Thyroid gland (tissue), 4 donors: ENCODE data around the gene PRSS12. TPM values are rescaled to one million over a fixed set of nuclear protein-coding genes. Genes with fewer than 3 reads are reported as not detected.
A peak's percentile ranks its signal among the peaks of the same experiment; 100 is the strongest.

Experiments used
- DNase-seq, 2 donors: peaks; one replicate each; pipeline ENCODE4 v3.0.0-alpha.2; 2019
- H3K27ac ChIP-seq, 3 donors: fragments of 200-600 bp; sonication (generic); 1 replicate in 2 of 3; 2 replicates in 1 of 3; pipeline ENCODE4 v1.5.1; 2016 to 2019; ENCODE audit warnings: mild to moderate bottlenecking in 1 of 3, moderate library complexity in 1 of 3
- H3K27me3 ChIP-seq: fragments of 200-600 bp; sonication (generic); one replicate; pipeline ENCODE4 v1.5.1; 2019
- H3K36me3 ChIP-seq, 2 donors: fragments of 200-600 bp; sonication (generic); one replicate each; pipeline ENCODE4 v1.5.1; 2016 to 2019
- H3K4me1 ChIP-seq, 2 donors: fragments of 200-600 bp; sonication (generic); one replicate each; pipeline ENCODE4 v1.5.1; 2017 to 2019
- H3K4me3 ChIP-seq, 3 donors: fragments of 200-600 bp; sonication (generic); replicated peaks in 1 of 3; 1 replicate in 2 of 3; 2 replicates in 1 of 3; pipeline ENCODE4 v1.5.1; 2016; ENCODE audit warnings: mild to moderate bottlenecking in 1 of 3
- H3K9me3 ChIP-seq: fragments of 200-600 bp; sonication (generic); one replicate; pipeline ENCODE4 v1.5.1; 2017
- POLR2A ChIP-seq, 2 donors: fragments of 450-650 bp; IDR thresholded peaks; one replicate each; pipeline ENCODE4 v1.6.1; 2017; ENCODE audit warnings: antibody characterized with exemption in 2 of 2, mild to moderate bottlenecking in 2 of 2, moderate library complexity in 1 of 2
- WGBS, 2 donors: methylation state at CpG; one replicate each; pipeline ENCODE4 v1.1.5; 2017; 5-methylcytosine and 5-hydroxymethylcytosine counted together
- intact Hi-C: fragments of 100-400 bp; cut with DNase I; formaldehyde crosslinking; loops from one replicate; pipeline ENCODE4 v1.15.1; 2023
- total RNA-seq, 4 donors: library from RNA; depleted of rRNA; stranded (reverse); fragments of >200 nt; gene quantifications; one replicate each; pipeline ENCODE4 v1.2.3, GENCODE V29; 2016
- TF ChIP-seq, protein P1 (sequence below), 6 experiments: fragments of 200-600 bp in 3 of 6; fragments of 450-650 bp in 3 of 6; sonication (generic) in 3 of 6; IDR thresholded peaks; one replicate each; pipeline ENCODE4 v1.5.1; 2016 to 2019; ENCODE audit warnings: antibody characterized with exemption in 6 of 6, mild to moderate bottlenecking in 2 of 6, inconsistent platforms in 1 of 6, moderate library complexity in 1 of 6

Gene PRSS12
- total RNA-seq, 4 donors from 2014 or later = 0.21 to 0.67 (median 0.45) TPM

DNA sequence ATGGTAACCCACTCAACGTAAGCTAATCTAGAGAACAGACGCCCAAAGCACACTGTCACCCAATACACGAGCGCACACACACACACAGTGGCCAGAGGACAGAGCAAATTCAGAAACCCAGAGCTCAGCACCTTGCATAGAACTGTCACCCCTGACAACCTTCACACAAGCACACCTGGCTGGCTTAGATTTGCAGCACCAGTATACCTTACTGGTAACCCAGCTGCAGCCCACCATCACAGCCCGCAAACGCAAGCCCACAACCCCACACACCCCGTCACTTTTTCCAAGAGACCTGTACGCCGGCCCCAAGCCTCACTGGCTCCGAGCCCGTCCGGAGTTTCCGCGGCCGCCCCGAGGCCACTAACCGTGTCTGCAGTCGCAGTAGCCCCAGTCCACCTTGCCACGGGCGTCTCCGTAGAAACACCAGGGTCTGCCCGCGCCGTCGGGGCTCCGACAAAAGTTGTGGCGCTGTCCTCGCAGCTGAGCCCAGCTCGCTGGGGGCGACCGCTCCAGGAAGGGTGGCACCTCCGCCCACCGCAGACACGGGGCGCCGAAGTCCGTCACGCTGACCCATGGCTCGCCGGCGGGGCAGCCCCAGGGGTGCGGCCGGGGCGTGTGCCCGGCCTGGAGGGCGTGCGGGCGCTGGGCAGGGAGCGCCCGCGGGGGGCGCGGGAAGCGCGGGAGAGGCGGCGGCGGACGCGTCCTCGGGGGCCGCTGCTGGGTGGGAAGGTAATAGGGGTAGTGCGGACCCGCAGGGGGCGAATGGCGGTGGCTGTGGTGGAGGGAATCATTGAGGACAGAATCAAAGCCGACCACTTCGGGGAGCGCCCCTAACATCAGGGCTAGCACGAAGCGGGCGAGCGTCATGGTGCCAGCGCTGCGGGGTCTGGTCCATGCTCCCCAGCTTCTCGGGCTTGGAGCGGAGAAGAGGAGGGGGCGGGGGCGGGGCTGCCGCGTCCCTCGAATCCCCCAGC lies 664 bp downstream of the PRSS12 start:
- no peak for TF ChIP-seq POLR2A (IDR thresholded peaks at IDR 0.05)
- TF ChIP-seq, protein P1, sequence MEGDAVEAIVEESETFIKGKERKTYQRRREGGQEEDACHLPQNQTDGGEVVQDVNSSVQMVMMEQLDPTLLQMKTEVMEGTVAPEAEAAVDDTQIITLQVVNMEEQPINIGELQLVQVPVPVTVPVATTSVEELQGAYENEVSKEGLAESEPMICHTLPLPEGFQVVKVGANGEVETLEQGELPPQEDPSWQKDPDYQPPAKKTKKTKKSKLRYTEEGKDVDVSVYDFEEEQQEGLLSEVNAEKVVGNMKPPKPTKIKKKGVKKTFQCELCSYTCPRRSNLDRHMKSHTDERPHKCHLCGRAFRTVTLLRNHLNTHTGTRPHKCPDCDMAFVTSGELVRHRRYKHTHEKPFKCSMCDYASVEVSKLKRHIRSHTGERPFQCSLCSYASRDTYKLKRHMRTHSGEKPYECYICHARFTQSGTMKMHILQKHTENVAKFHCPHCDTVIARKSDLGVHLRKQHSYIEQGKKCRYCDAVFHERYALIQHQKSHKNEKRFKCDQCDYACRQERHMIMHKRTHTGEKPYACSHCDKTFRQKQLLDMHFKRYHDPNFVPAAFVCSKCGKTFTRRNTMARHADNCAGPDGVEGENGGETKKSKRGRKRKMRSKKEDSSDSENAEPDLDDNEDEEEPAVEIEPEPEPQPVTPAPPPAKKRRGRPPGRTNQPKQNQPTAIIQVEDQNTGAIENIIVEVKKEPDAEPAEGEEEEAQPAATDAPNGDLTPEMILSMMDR (IDR thresholded peaks at IDR 0.05) = no peak
- no peaks in the 10 kb centered on the region for H3K27me3 ChIP-seq
- H3K27ac ChIP-seq = no peak overlapping the region
- 10 to 30% methylated on average over 10 to 27 of the region's 82 CpGs for WGBS, 2 donors
- intact Hi-C loops = no loop called here
- peaks cover 5 to 18% of the 10 kb centered on the region in 2 donors for H3K4me1 ChIP-seq
- peak overlapping the region in 1 of 3 donors; percentile 52 for H3K4me3 ChIP-seq
- peak; percentile 29 to 51 for DNase-seq
- H3K9me3 ChIP-seq = no peaks in the 10 kb centered on the region
- no peaks in the 10 kb centered on the region for H3K36me3 ChIP-seq

DNA sequence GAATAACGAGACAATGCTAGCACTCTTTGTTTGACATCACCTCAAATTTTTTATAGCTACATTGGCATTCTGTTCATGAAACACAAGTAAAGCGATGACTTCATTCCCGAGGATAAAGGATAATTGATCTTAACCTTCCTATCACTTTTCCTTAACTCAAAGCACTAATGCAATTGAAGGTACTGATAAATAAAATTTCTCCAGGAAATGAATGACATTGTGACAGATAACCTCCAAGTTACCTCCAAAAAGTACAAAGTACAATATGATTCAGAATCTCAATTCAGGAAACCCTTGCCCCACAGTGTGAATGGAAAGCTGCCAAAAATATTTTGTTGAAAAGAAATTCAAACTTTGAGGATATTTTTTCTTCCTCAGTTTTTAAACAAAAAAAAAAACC lies 1.8 kb downstream of the PRSS12 start:
- H3K27me3 ChIP-seq = no peaks in the 10 kb centered on the region
- no peak for DNase-seq
- no peaks in the 10 kb centered on the region for H3K9me3 ChIP-seq
- peaks cover 5 to 18% of the 10 kb centered on the region in 2 donors for H3K4me1 ChIP-seq
- H3K4me3 ChIP-seq = no peak overlapping the region
- intact Hi-C loops = no loop called here
- TF ChIP-seq, protein P1 (IDR thresholded peaks at IDR 0.05) = no peak
- no peak for TF ChIP-seq POLR2A (IDR thresholded peaks at IDR 0.05)
- no peaks in the 10 kb centered on the region for H3K36me3 ChIP-seq
- WGBS, 2 donors = 78 to 81% methylated on average over 3 of the region's 3 CpGs
- H3K27ac ChIP-seq = no peak overlapping the region

DNA sequence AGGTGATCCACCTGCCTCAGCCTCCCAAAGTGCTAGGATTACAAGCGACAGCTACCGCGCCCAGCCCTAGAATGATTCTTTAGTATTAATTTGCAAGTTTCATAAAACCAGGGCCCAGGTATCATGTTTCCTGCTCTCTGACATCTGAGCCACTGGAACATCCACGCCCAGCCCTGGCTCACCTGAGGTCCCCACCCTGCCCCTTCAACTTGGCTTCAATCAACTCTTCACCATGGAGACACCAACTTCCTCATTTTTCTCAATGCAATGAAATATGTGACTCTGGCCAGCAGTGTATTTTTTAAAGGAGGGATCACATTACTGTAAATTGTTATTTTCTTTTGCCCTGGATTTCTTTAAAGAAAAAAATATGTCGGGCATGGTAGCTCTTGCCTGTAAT lies 3.9 kb downstream of the PRSS12 start:
- WGBS, 2 donors = 95 to 99% methylated on average over 5 of the region's 5 CpGs
- no peak for DNase-seq
- Histone ChIP-seq H3K36me3 (no peaks in the 10 kb centered on the region), H3K9me3 (no peaks in the 10 kb centered on the region), H3K27me3 (no peaks in the 10 kb centered on the region), H3K4me1 (peaks cover 5 to 18% of the 10 kb centered on the region in 2 donors), H3K27ac (no peak overlapping the region), H3K4me3 (no peak overlapping the region)
- intact Hi-C loops = loop anchor here (10.0 kb wide), 1 partner anchor 64 kb away; no protein-coding TSS in a partner anchor
- TF ChIP-seq, protein P1 (IDR thresholded peaks at IDR 0.05) = no peak
- no peak for TF ChIP-seq POLR2A (IDR thresholded peaks at IDR 0.05)

DNA sequence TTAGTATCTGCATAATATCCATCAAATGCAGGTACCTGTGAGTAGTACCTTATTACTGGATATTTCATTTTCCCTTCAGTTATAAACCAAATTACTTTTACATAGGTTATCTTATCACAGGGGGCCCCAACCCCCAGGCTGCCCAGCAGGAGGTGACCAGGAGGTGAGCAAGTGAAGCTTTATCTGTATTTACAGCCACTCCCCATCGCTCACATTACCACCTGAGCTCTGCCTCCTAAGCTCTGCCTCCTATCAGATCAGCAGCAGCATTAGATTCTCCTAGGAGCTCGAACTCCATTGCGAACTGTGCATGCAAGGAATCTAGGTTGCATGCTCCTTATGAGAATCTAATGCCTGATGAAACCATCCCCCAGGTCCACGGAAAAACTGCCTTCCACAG lies 6.3 kb downstream of the PRSS12 start:
- Histone ChIP-seq H3K4me1 (no peaks in the 10 kb centered on the region), H3K4me3 (no peak overlapping the region), H3K36me3 (no peaks in the 10 kb centered on the region), H3K27ac (no peak overlapping the region), H3K9me3 (no peaks in the 10 kb centered on the region), H3K27me3 (no peaks in the 10 kb centered on the region)
- 77 to 87% methylated on average over 4 of the region's 4 CpGs for WGBS, 2 donors
- TF ChIP-seq POLR2A (IDR thresholded peaks at IDR 0.05) = no peak
- TF ChIP-seq, protein P1 (IDR thresholded peaks at IDR 0.05) = no peak
- DNase-seq = no peak
- intact Hi-C loops = loop anchor here (10.0 kb wide), 1 partner anchor 62 kb away; no protein-coding TSS in a partner anchor

DNA sequence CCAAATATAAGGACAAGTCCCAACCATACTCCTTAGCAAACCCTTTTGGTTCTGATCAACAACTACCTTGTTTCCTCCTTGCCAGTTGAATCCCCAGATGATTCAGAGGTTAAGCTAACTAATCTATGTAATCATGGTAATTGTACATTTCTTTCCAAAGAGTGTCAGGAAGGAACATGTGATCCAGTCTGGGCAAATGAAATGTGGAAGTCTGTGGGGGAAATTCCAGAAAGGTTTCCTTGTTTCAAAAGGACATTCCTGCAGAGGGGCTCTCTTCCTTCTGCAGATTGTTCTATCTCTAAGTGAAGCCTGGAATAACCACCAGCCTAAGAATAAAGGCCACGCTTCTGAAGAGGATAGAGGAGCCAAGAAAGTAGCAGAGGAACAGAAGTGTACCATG lies 7.0 kb downstream of the PRSS12 start:
- Histone ChIP-seq H3K36me3 (no peaks in the 10 kb centered on the region), H3K27ac (no peak overlapping the region), H3K4me1 (no peaks in the 10 kb centered on the region), H3K27me3 (no peaks in the 10 kb centered on the region), H3K4me3 (no peak overlapping the region), H3K9me3 (no peaks in the 10 kb centered on the region)
- no peak for DNase-seq
- WGBS, 2 donors = 67 to 76% methylated on average over 1 of the region's 1 CpG
- intact Hi-C loops = loop anchor here (10.0 kb wide), 1 partner anchor 61 kb away; no protein-coding TSS in a partner anchor
- TF ChIP-seq POLR2A (IDR thresholded peaks at IDR 0.05) = no peak
- TF ChIP-seq, protein P1 (IDR thresholded peaks at IDR 0.05) = no peak
